Measurements from ENCODE around the gene DENND4A.

The DENND4A gene

DNA sequence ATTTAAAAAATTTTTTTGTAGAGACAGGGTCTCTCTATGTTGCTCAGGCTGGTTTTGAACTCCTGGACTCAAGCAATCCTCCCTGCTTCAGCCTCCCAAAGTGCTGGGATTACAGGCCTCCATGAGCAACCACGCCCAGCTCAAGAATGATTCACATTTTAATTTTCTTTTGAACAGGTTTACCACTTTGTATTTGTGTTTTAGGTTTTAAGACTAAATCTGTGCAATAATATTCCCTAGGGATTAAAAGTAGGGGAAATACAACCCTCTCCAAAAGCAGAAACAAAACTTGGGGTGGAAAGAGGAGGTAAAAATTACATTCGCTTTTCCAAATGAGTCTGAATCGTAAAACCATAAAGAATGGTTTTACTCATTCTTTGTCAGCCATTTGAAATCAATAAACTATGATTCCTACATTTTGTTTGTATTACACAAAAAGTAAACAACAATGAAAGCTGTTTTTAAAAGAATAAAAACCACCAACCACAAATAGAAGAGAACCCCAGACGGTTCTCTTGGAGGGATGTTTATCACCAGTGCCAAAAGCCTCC, 132.5 kb downstream of the DENND4A start:
- no peak for DNase-seq

DNA sequence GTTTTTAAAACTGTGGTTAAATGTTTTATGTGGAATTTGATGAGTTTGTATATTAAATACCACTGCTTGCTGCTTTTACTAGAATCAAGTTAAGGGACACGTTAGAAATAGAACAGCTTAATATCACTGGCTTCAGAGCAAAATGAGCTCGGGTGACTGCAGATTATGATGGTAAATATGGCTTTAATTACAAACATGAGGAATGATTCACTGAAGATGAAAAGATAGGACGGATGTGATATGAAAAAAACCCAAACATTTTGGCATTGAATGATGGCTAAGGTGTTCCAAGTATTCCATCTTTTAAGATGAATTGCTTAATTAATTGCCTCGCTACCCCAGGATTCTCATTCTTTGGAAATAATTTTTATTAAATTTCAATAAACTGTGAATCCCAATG, 136.6 kb downstream of the DENND4A start:
- DNase-seq: no peak

DNA sequence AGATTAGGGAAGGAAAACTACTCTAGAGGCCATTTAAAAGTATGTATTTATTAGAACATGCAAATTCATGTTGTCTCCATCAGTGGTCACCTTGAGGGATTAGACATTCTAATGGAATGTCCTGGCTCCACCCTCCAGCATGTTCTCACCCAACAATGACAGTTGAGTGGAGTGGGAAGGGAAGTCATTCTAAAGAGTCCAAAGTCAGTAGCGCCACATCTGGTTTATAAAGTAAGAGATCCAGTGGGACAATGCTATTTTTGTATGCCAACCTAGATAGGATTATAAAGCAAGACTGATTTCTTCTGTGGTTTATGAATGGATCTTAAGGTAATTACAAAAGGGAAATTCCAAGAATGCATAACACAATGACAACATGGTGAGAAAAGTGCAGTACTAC, 137.1 kb downstream of the DENND4A start:
- no peak for DNase-seq

DNA sequence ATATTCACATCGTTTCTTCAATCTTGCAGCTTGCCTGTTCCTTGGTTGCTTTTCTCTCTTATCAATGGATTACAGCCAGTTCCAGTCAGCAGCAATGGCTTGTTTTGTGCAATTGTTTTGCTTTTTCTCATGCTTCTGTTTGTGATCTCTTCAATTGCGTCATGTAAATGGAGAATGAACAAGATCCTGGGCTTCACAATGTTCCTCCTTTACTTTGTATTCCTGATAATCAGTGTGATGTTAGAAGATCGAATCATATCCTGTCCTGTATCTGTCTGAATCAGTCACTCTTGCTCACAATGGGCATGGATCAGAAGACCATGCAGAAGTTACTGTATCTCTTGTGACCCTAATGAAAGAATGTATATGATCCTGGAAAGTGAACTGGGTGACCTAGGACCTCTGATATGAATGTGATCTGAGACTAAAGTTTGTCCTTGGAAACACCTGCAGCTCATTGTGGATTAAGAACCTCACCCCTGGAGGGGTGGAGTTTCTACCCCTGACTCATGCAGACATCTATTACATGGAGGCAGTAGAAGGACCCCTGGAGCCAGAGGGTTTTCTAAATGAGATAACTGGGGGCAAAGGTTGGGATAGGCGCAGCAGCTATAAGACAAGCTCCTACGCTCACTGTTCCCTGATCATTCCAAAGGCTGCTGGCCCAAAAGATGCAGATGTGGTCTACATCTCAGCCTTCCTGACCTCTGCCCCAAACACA, 138.1 kb downstream of the DENND4A start:
- DNase-seq: no peak

DNA sequence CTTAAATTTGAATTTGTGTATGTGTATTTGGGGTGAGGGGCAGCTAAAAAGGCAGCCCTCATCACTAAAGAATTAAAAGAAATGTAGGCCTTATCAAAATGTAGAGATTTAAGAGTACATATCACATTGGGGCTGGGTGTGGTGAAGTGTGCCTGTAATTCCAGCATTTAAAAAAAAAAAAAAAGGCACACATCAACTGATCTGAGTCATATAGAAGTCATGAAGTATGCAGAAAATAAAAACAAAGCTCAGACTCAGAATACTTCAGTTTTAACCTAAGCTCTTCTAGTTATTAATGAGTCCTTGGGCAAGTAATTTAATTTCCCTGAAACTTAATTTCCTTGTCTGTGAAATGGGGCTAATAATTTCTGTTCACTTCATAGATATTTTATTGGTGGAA, 138.8 kb downstream of the DENND4A start:
- DNase-seq: no peak

DNA sequence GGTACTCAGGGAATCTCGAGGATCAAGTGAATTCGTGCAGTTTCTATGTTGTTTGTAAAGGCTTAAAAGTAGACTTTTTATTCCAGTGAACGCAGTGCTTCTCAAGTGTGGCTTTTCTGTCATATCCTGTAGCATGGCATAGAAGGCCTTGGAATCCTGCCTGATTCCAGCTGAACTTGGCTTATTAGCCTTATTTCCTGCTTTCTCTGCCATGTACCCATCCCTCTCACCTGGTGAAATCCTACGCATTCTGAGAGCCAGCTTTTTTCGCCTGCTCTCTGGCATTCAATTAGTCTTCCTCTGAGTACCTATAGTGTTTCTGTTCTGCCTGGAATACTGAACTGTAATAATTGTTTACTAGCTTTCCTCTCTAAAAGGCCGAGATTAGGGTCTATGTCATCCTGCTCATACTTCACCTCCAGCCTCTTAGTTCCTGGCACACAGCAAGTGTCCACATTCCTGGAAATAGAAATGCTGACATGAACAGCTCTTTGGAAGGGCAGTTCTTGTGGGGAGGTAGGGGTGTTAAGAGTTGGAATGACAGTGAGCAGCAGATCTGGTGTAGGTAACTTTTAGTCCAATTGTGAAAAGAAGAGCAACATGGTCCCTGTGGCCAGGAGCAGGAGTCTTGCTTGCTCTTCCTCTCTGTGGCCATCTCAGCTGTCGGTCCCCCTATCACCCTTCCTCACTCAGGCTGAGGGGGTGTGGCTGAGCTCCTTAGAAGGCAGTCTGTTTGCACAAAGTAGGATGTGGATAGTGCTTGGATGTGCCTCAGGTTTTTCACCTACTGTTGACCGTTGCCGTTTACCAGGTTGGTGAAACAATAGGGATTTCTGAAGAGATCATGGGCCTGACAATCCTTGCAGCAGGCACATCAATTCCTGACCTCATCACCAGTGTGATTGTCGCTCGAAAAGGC, 140.0 kb downstream of the DENND4A start:
- no peak for DNase-seq

DNA sequence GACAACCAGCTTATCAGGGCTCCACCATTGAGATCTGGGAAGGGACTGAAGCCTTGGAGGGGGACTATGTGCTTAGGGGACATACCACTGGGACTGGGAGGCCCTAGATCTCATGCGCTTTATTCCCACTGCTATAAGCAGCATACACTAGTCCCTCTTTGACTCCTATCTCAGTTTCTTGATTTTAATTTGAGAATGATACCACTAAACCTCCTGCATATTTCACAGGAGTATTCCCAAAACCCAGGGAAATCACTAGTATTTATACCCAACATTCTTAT, 141.1 kb downstream of the DENND4A start:
- no peak for DNase-seq

DNA sequence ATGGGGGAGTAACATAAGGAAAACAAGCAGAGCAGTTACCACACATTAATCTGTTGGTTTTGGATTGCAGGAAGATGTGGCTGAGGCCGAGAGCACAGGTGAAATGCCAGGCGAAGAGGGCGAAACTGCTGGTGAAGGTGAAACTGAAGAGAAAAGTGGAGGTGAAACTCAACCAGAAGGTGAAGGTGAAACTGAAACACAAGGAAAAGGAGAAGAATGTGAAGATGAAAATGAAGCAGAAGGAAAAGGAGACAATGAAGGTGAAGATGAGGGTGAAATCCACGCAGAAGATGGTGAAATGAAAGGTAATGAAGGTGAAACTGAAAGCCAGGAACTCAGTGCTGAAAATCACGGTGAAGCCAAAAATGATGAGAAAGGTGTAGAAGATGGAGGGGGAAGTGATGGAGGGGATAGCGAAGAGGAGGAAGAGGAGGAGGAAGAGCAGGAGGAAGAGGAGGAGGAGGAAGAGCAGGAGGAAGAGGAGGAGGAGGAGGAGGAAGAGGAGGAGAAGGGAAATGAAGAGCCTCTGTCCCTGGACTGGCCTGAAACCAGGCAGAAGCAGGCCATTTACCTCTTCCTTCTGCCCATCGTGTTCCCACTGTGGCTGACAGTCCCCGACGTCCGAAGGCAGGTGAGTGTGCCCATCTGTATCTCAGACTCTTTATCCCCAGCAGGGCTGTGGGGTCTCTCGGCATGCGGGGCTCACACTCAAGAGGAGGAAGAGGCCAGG, 141.6 kb downstream of the DENND4A start:
- DNase-seq: no peak

DNA sequence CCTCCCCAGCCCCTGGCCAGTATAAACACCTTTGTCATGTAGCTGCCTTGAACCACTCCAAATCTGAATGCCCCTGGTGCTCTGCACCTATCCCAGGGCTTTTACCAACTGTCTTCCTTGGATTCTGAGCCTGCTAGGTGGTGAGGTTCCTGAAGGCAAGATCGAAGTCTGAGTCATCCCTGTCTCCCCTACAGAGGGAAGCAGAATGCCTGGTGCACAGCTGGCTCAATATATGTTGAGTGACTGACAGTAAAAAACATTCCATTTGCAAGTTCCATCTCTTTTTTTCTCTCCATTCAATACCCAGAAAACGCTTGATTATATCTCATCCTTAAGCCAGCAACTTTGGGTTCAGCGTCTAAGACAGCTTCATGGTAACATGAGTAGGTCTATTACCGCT, 145.6 kb downstream of the DENND4A start:
- DNase-seq: no peak

DNA sequence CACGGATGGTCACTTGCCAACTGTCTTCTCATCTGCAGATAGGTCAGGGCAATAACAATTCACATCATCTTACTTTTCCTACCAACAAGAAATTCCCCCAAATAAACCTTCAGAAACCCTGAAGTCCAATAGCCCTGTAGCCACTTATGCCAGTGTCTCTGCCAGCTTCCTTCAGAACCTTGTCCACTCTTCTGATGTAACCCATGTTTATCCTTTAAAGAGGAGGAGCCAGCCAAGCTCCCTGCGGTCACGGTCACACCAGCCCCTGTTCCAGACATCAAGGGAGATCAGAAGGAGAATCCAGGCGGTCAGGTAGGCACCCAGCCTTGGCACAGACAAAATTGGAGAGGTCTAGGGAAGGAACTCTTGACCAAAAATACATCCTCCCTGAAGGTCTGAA, 146.7 kb downstream of the DENND4A start:
- no peak for DNase-seq

DNA sequence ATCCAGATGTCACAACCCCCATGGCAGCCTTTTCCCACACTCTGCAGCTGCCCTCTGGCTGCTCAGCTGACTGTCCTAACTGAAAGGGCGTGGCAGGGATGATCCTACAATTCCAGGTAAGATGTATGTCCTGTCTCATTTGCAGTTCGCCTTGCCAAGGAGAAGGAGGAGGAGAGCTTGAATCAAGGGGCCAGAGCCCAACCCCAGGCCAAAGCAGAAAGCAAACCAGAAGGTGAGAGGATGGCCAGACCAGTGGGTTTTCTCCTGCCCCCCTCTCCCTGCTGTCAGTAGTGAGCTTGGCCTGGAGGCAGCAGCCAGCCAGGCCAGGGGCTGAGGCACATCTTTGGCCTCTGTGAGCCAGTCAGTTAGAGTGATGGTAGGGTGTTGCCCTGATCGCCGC, 147.8 kb downstream of the DENND4A start:
- DNase-seq: no peak

DNA sequence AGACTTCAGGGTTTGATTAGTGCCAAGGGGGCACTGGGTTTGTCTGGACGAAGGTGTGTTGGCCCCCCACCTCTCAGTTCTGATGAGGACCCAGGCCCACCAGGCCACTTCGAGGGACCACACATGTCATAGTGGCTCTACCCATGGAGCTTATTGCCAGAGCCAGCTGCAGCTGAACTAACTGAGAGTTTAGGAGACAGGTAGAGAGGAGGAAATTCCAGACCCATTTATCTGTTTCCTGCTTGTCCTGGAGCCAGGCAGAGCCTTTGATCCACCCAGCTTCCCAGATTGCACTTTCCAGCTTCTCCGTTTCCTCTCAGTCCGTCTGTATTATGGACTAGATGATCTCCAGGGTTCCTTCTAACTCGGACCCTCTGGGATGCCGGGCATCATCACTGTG, 149.5 kb downstream of the DENND4A start:
- DNase-seq: no peak

DNA sequence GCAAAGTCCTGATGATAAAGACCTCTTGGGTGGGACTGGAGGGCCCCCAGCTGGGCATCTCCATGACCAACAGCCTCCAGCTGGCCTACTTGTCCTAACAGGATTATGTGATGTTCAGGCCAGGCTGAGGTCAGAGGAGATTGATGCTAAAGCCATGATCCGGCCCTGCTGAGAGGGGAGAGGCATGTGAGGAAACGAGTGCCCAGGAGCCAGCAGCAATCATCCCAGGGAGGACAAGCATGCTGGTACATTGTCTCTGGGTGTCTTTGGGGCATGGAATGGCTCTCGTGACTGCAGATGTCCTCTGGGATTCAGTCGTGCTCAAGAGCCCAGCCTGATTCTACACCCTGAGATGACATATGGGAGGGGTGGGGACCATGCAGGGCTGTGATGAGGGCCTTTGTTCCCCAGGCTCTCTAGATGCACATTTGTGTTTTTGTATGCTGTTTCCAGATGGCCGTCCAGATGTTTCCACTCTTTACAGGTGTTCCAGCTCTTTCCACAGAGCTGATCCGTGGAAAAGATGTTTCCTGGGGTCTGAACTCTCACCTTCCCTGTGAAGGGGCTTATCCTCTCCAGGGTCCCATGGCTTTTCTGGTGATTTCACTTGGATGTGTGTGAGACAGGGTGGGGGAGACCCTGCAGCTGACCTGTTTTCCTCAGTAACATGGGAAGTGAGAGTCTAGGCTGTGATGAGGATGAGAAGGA, 150.2 kb downstream of the DENND4A start:
- no peak for DNase-seq

DNA sequence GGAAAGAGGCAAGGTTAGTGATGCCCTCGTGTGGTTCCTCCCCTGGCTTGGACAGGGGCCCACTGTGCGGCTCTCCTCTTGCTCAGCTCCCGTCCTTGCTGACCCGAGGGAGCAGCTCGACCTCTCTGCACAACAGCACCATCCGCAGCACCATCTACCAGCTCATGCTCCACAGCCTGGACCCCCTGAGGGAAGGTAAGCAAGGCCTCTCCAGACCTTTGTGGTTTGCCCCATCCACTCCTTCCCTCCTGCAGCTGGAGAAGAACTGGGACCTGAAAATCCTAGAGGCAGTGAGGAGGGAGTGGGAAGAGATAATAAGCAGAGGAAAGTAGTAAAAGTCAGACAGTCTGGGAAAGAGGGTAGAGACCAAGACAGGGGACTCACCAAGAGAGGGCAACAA, 152.6 kb downstream of the DENND4A start:
- DNase-seq: no peak

DNA sequence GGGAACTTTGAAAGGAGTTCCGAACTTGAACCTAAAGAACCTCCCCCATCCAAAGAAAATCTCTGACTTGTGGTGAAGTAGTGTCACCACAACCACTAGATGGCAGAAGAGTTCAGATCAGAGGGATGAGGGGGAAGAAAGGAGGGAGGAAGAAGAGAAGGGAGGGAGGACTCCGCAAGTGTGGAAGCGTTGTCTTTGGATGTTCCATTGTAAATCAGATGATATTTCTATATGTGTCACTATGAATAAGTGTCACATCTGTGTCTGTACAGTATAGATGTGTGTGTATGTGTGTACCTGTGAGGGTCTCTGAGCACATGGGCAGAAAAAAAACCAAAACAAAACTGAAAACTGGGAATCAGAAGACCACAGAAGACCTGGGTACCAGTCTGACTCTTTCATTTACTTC, 153.4 kb downstream of the DENND4A start:
- peak; percentile 58 for DNase-seq

DNA sequence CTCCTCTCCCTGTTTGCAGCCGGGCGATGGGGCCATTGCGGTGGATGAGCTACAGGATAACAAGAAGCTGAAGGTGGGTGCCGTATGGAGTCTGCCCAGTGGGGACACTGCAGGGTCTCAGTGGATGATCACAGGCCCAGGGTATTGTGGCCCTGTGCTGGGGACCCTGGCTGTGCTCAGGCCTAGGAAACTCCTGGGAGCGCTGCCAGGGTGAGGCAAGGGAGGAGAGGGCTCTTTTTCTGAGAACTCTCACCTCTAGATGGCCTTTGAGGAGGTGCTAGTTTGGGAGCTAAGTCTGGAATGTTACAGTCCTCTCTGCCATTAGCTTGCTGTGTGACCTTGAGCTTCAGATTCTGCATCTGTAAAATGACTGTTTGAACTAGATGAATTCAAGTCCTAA, 154.0 kb downstream of the DENND4A start:
- no peak for DNase-seq

DNA sequence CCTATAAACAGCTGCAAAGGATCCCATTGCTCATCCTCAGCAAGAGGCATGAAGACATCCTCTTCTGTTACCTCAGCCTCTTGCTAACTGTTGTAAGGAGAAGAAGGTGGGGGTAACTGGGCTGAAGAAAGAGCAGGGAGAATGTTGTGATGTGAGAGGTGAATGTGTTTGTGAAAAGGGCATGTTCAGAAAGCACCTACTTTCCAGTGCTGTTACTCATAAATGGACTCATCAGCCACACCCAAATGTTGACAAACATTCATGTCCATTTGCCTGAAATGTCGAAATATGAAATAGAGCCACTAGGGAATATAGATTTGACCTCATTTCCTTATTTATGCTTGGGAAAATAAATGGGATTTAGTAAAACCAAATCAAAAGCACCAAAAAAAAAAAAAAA, 157.7 kb downstream of the DENND4A start:
- DNase-seq: no peak

DNA sequence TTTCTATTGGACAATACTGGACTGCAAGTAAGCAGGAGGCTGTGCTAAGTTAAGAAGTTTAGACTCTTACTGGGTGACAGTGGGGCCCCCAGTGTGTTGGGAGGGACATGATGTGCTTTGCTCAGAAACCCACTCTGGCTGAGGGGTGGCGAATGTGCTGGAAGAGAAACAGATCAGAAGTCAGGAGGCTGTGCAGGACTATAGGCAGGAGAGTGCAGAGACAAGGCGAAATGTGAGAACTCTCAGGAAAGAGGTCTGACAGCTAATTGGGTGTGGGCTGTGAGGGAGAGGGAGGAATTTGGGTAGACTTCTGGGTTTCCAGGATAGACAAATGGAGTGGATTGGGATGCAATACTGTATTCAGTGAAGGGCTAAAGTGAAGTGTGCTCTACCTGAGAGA, 158.3 kb downstream of the DENND4A start:
- DNase-seq: no peak

DNA sequence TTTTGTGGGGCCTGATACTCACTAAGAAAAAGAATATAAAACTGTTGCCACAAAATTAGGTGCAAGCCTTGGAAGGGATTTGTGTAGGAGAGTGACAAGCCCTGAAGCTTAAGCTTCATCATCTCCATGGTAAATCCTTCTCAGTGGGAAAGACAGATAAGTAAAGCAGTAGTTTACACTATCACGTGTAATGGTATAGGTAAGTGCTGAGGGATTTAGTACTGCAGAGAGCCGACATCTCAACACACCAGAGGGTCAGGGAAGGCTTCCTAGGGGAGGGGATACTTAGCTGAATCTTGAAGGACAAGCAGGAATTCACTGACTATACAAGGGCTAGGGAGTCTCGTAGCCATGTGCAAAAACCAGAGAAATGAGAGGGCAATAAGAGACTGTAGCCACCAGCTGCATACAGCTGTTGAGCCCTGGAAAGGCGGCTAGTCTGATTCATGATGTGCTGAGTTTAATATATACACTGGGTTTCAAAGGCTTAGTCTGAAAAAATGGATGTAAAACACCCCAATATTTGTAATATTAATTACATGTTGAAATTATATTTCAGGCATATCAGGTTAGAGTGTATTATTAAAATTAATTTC, 159.2 kb downstream of the DENND4A start:
- no peak for DNase-seq

DNA sequence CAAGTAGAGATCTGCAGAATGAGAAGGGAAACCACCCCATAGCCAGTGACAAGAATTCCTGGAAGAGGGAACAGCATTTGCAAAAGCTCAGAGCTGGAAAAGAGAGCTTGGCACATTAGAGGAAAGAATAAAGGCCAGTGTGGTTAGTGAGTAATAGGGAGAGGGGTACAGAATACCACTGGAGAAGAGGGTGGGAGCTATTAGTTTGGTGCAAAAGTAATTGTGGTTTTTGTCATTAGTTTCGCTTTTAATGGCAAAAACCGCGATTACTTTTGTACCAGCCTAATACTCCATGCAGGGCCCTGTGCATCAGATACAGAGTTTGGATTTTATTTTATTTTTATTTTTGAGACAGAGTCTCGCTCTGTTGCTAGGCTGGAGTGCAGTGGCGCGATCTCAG, 160.6 kb downstream of the DENND4A start:
- no peak for DNase-seq

DNA sequence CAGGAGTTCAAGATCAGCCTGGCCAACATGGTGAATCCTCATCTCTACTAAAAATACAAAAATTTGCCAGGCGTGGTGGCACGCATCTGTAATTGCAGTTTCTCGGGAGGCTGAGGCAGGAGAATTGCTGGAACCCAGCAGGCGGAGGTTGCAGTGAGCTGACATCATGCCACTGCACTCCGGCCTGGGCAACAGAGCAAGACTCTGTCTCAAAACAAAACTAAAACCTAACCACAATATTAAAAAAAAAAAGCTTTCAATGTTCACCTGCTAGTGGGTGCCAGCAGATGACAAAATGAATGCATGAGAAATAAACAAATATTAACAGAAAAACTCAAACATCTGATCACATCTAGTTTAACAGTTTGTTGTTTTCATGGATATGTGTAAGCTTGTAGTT, 161.3 kb downstream of the DENND4A start:
- DNase-seq: no peak

DNA sequence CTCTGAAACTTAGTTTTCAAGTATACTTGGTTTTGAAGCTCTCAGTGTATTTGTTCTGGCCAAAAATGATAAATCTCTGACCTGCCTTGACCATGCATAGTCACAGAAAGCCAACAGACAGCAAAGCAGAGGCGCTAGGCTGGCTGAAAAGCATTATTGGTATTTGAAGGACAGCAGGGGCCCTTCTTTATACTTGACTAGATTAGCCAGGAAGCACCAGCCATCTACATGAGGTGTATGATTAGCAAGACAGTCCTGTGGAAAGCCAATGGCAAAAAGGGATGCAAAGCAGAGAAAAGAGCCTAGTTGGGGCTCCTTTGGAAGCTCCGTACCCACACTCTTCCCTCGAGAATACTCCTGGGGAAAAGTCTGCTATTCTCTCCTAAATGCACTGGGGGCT, 162.5 kb downstream of the DENND4A start:
- no peak for DNase-seq

DNA sequence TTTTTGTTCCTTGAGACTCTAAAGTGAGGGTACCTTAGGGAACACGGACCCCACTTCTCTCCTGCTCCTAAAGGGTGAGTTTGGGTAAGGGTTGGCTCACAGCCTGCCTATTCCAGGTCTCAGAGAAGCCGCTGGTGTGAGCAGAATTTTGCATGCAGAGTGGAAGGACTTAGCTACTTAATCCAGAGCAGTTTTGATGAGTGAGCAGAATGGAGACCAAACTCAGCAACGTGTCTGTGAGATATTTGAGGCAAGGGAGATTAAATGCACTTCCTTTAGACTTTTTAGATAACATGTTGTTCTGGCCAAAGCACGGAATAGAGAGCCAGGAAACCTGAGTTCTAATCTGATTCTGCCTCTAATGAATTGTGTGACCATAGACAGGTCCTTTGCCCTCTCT, 165.2 kb downstream of the DENND4A start:
- no peak for DNase-seq

Data from NCI-H774 (cell line).